HepG2 (cell line): Measurements from ENCODE around the gene CCDC91. TPM values are rescaled to one million over a fixed set of nuclear protein-coding genes. Genes with fewer than 3 reads are reported as not detected.

Experiments used
- ATAC-seq: fragments of 200-7000 bp; cut with Tn5 transposase; 3 replicates; pipeline ENCODE4 v1.9.1; 2020; ENCODE audit warnings: mild to moderate bottlenecking, moderate library complexity
- BruUV-seq: library from RNA; stranded (reverse); fragments of 400-500 nt; replicated peaks from 2 replicates; lab custom pipeline; 2021; lab: Mats Ljungman, UMichigan
- CTCF ChIA-PET: fragments of 300-600 bp; formaldehyde crosslinking; extraction: SDS; loops from one replicate; lab custom pipeline; 2021; ENCODE audit warnings: low total read pairs, inconsistent platforms, low intra/inter-chr PET ratio; lab: Yijun Ruan, JAX
- POLR2A ChIA-PET: fragments of 350-600 bp; sonication (Branson Sonifier 250); formaldehyde crosslinking; loops from one replicate; lab custom pipeline; 2020; ENCODE audit warnings: antibody characterized with exemption, inconsistent platforms; lab: Yijun Ruan, JAX
- DNase-seq: peaks from one replicate; pipeline ENCODE4 v3.0.0-alpha.2; 2015; ENCODE audit warnings: low spot score
- FAIRE-seq: peaks from 3 replicates; lab custom pipeline; 2011; peaks lifted over from hg19 to GRCh38; lab: Jason Lieb, UNC
- H2AFZ ChIP-seq: one replicate; pipeline ENCODE4 v1.6.1; 2011; ENCODE audit warnings: low read length, inconsistent platforms
- H3K27ac ChIP-seq: fragments of 300-600 bp; 3 replicates; pipeline ENCODE4 v1.8.0; 2011; ENCODE audit warnings: mixed run types, mild to moderate bottlenecking, mixed read lengths, low read length, inconsistent platforms; ENCODE audit not compliant: insufficient read depth; ENCODE audit errors: extremely low read length
- H3K27me3 ChIP-seq, 2 experiments: fragments of 200-600 bp in 1 of 2; 2 replicates in 1 of 2; 3 replicates in 1 of 2; pipeline versions ENCODE4 v1.6.0 to v1.8.0; 2011; ENCODE audit warnings: low read length in 2 of 2, mild to moderate bottlenecking in 2 of 2, moderate library complexity in 2 of 2, inconsistent platforms in 1 of 2; ENCODE audit not compliant: insufficient read depth in 2 of 2, control insufficient read depth in 1 of 2
- H3K36me3 ChIP-seq, 2 experiments: fragments of 200-600 bp in 1 of 2; replicated peaks in 1 of 2; 2 replicates in 1 of 2; 3 replicates in 1 of 2; pipeline versions ENCODE4 v1.5.1 to v1.8.0; 2011; ENCODE audit warnings: low read length in 2 of 2, inconsistent platforms in 1 of 2; ENCODE audit not compliant: insufficient read depth in 2 of 2, control insufficient read depth in 1 of 2
- H3K4me1 ChIP-seq: 2 replicates; pipeline ENCODE4 v1.5.1; 2012; ENCODE audit warnings: low read length, inconsistent platforms; ENCODE audit not compliant: insufficient read depth
- H3K4me2 ChIP-seq: 2 replicates; pipeline ENCODE4 v1.6.0; 2011; ENCODE audit warnings: low read depth, low read length, inconsistent platforms
- H3K4me3 ChIP-seq, 3 experiments: fragments of 200-600 bp in 1 of 3; sonication (generic), shearing (Covaris generic) in 1 of 3; replicated peaks in 1 of 3; 2 replicates each; pipeline ENCODE4 v1.5.1; 2011 to 2016; ENCODE audit warnings: low read length in 3 of 3, inconsistent platforms in 2 of 3, low read depth in 2 of 3, mild to moderate bottlenecking in 2 of 3, control low read depth in 1 of 3, mixed read lengths in 1 of 3; ENCODE audit not compliant: insufficient read depth in 1 of 3
- H3K79me2 ChIP-seq: one replicate; pipeline ENCODE4 v1.6.1; 2011; ENCODE audit warnings: low read length, inconsistent platforms; ENCODE audit not compliant: insufficient read depth
- H3K9ac ChIP-seq: 2 replicates; pipeline ENCODE4 v1.6.0; 2011; ENCODE audit warnings: mild to moderate bottlenecking, low read depth, low read length, inconsistent platforms; ENCODE audit not compliant: insufficient read depth
- H3K9me3 ChIP-seq: 2 replicates; pipeline ENCODE4 v1.5.1; 2012; ENCODE audit warnings: mild to moderate bottlenecking, low read length
- H4K20me1 ChIP-seq: 2 replicates; pipeline ENCODE4 v1.6.0; 2011; ENCODE audit warnings: inconsistent platforms, mild to moderate bottlenecking, low read length, moderate library complexity; ENCODE audit not compliant: insufficient read depth
- AHR ChIP-seq: IDR thresholded peaks from 2 replicates; pipeline ENCODE4 v1.6.1; 2018; ENCODE audit warnings: missing genetic modification reagents, missing compliant biosample characterization
- CBX2 ChIP-seq, 2 experiments: fragments of 200-600 bp in 1 of 2; sonication (generic); formaldehyde crosslinking in 1 of 2; IDR thresholded peaks; 2 replicates each; pipeline versions ENCODE4 v1.7.0 to v1.8.1; 2018 to 2022; ENCODE audit warnings: low read depth in 2 of 2, low read length in 1 of 2, mild to moderate bottlenecking in 1 of 2, missing genetic modification reagents in 1 of 2
- ELF3 ChIP-seq: IDR thresholded peaks from 2 replicates; pipeline ENCODE4 v1.6.1; 2016; ENCODE audit warnings: missing genetic modification reagents, missing compliant biosample characterization
- ESRRA ChIP-seq: sonication (generic); formaldehyde crosslinking; IDR thresholded peaks from 2 replicates; pipeline ENCODE4 v1.5.1; 2020; ENCODE audit warnings: mild to moderate bottlenecking, low read depth, missing genetic modification reagents
- FOXK2 ChIP-seq: fragments of 450-650 bp; IDR thresholded peaks from 2 replicates; pipeline ENCODE4 v1.6.1; 2016
- HMGXB3 ChIP-seq: sonication (generic); formaldehyde crosslinking; IDR thresholded peaks from 2 replicates; pipeline ENCODE4 v1.4.0; 2020; ENCODE audit warnings: missing genetic modification reagents, borderline replicate concordance
- HOXA3 ChIP-seq: sonication (generic); formaldehyde crosslinking; IDR thresholded peaks from 2 replicates; pipeline ENCODE4 v1.5.0; 2020; ENCODE audit warnings: missing genetic modification reagents
- RFX3 ChIP-seq: IDR thresholded peaks from 2 replicates; pipeline ENCODE4 v1.6.1; 2016; ENCODE audit warnings: missing biosample characterization, missing genetic modification reagents
- SP4 ChIP-seq: sonication (generic); formaldehyde crosslinking; IDR thresholded peaks from 2 replicates; pipeline ENCODE4 v1.8.1; 2023; ENCODE audit warnings: mild to moderate bottlenecking, missing genetic modification reagents
- TMF1 ChIP-seq: sonication (generic); formaldehyde crosslinking; IDR thresholded peaks from 2 replicates; pipeline ENCODE4 v1.8.1; 2022; ENCODE audit warnings: low read depth, missing genetic modification reagents
- ZNF605 ChIP-seq: sonication (generic); formaldehyde crosslinking; IDR thresholded peaks from 2 replicates; pipeline ENCODE4 v1.8.0; 2022; ENCODE audit warnings: mild to moderate bottlenecking, missing genetic modification reagents
- ZNF672 ChIP-seq: sonication (generic); formaldehyde crosslinking; IDR thresholded peaks from 2 replicates; pipeline ENCODE4 v1.8.1; 2022; ENCODE audit warnings: missing genetic modification reagents
- ZSCAN25 ChIP-seq: sonication (generic); formaldehyde crosslinking; IDR thresholded peaks from 2 replicates; pipeline ENCODE4 v1.8.0; 2022; ENCODE audit warnings: mild to moderate bottlenecking, missing genetic modification reagents
- in situ Hi-C: cut with HindIII; loops from 2 replicates; pipeline ENCODE4 v1.10.0; 2017; ENCODE audit warnings: low pct_unique_long_range_greater_than_20kb; ENCODE audit not compliant: extremely low pct_ligation_motif_present
- intact Hi-C: fragments of 100-400 bp; cut with micrococcal nuclease; formaldehyde crosslinking; loops from one replicate; pipeline ENCODE4 v1.10.0; 2022; ENCODE audit not compliant: unreplicated experiment
- polyA plus RNA-seq, 8 experiments: library from polyadenylated mRNA; depleted of rRNA in 3 of 8; stranded (reverse) in 7 of 8; unstranded in 1 of 8; fragments of >200 nt; fragmentation: Illumina TruSeq in 4 of 8; extraction: Trizol in 4 of 8; gene quantifications; 2 replicates each; pipeline versions ENCODE4 v1.2.1 to v1.2.3, GENCODE V29; 2011 to 2016; ENCODE audit warnings: low read depth in 4 of 8, missing spikeins in 1 of 8, mixed read lengths in 1 of 8; ENCODE audit not compliant: insufficient read depth in 1 of 8
- total RNA-seq, 5 experiments: library from RNA; depleted of rRNA; stranded (reverse); fragments of >200 nt; fragmentation: Illumina TruSeq; extraction: Trizol; gene quantifications; 2 replicates each; pipeline ENCODE4 v1.2.3, GENCODE V29; 2016; ENCODE audit warnings: low read depth in 1 of 5
- TF ChIP-seq, protein P1 (sequence below): sonication (generic); formaldehyde crosslinking; IDR thresholded peaks from 2 replicates; pipeline ENCODE4 v1.5.0; 2020; ENCODE audit warnings: missing genetic modification reagents, mild to moderate bottlenecking, borderline replicate concordance
- TF ChIP-seq, protein P2 (sequence below): IDR thresholded peaks from 2 replicates; pipeline ENCODE4 v1.6.1; 2012; ENCODE audit warnings: low read length, improper control_type of control experiment

Gene CCDC91
- total and polyA plus RNA-seq, 2 of the 13 experiments (the other 11 are each of a cell fraction or from before 2014, with no cell fraction given) = 9.8 to 15.8 TPM

- Histone ChIP-seq H4K20me1 (no peaks in the 10 kb centered on the region; the same call in 1 of the 2 replicates), H2AFZ (no peak overlapping the region), H3K4me3 (no peak overlapping the region), H3K36me3 (no peaks in the 10 kb centered on the region), H3K9ac (no peak overlapping the region), H3K27me3 (no peaks in the 10 kb centered on the region), H3K9me3 (peaks cover 33% of the 10 kb centered on the region), H3K4me2 (no peak overlapping the region), H3K27ac (no peak overlapping the region), H3K4me1 (no peaks in the 10 kb centered on the region), H3K79me2 (no peaks in the 10 kb centered on the region)
- no peak for FAIRE-seq
- in situ Hi-C loops (no loop called here), intact Hi-C loops (no loop called here)
- no peak for TF ChIP-seq ZSCAN25
- no peak for TF ChIP-seq HOXA3 (CRISPR knock-in tag)
- no peak for TF ChIP-seq TMF1 (CRISPR knock-in tag)
- TF ChIP-seq ZNF672 (CRISPR knock-in tag) = no peak
- no peak for TF ChIP-seq ZNF605 (CRISPR knock-in tag)
- no peak for TF ChIP-seq HMGXB3
- no peak for TF ChIP-seq CBX2 (IDR thresholded peaks at IDR 0.05; ENCODE audit: low read depth, low read length)
- no peak for TF ChIP-seq CBX2 (CRISPR knock-in tag; IDR thresholded peaks at IDR 0.05; ENCODE audit: low read depth)
- no peak for TF ChIP-seq AHR (CRISPR knock-in tag)
- no peak for TF ChIP-seq ELF3 (CRISPR knock-in tag)
- TF ChIP-seq ESRRA (CRISPR knock-in tag) = no peak
- TF ChIP-seq SP4 (CRISPR knock-in tag) = no peak
- TF ChIP-seq, protein P1, sequence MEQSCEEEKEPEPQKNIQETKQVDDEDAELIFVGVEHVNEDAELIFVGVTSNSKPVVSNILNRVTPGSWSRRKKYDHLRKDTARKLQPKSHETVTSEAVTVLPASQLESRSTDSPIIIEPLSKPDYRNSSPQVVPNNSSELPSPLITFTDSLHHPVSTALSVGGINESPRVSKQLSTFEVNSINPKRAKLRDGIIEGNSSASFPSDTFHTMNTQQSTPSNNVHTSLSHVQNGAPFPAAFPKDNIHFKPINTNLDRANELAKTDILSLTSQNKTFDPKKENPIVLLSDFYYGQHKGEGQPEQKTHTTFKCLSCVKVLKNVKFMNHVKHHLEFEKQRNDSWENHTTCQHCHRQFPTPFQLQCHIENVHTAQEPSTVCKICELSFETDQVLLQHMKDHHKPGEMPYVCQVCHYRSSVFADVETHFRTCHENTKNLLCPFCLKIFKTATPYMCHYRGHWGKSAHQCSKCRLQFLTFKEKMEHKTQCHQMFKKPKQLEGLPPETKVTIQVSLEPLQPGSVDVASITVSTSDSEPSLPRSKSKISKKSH (CRISPR knock-in tag) = no peak
- no peak for TF ChIP-seq FOXK2
- TF ChIP-seq, protein P2, sequence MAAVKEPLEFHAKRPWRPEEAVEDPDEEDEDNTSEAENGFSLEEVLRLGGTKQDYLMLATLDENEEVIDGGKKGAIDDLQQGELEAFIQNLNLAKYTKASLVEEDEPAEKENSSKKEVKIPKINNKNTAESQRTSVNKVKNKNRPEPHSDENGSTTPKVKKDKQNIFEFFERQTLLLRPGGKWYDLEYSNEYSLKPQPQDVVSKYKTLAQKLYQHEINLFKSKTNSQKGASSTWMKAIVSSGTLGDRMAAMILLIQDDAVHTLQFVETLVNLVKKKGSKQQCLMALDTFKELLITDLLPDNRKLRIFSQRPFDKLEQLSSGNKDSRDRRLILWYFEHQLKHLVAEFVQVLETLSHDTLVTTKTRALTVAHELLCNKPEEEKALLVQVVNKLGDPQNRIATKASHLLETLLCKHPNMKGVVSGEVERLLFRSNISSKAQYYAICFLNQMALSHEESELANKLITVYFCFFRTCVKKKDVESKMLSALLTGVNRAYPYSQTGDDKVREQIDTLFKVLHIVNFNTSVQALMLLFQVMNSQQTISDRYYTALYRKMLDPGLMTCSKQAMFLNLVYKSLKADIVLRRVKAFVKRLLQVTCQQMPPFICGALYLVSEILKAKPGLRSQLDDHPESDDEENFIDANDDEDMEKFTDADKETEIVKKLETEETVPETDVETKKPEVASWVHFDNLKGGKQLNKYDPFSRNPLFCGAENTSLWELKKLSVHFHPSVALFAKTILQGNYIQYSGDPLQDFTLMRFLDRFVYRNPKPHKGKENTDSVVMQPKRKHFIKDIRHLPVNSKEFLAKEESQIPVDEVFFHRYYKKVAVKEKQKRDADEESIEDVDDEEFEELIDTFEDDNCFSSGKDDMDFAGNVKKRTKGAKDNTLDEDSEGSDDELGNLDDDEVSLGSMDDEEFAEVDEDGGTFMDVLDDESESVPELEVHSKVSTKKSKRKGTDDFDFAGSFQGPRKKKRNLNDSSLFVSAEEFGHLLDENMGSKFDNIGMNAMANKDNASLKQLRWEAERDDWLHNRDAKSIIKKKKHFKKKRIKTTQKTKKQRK = no peak
- TF ChIP-seq RFX3 (CRISPR knock-in tag) = no peak
- no TSS peak for BruUV-seq
- no peak for DNase-seq
- ChIA-PET CTCF (no interaction called here), POLR2A (no interaction called here)
- no peak for ATAC-seq
Observed at GRCh38 chr12:28286352-28286751, 96.1 kb downstream of the CCDC91 start.
